Lung (tissue), 12 donors: ENCODE data around the gene MYZAP. TPM values are rescaled to one million over a fixed set of nuclear protein-coding genes. Genes with fewer than 3 reads are reported as not detected.

ENCODE experiments used
- ATAC-seq: fragments of 200-7000 bp; cut with Tn5 transposase; one replicate; pipeline ENCODE4 v1.9.1; 2020; ENCODE audit warnings: moderate number of reproducible peaks; ENCODE audit not compliant: insufficient read depth, low FRiP score
- DNase-seq, 3 donors: peaks; one replicate each; pipeline ENCODE4 v3.0.0-alpha.2; 2013 to 2017
- H3K27ac ChIP-seq, 2 donors: one replicate each; pipeline ENCODE4 v1.5.1; 2013; ENCODE audit warnings: mild to moderate bottlenecking in 2 of 2, moderate library complexity in 2 of 2, control low read depth in 1 of 2, inconsistent platforms in 1 of 2, low read depth in 1 of 2, low read length in 1 of 2
- H3K27me3 ChIP-seq, 3 donors: one replicate each; pipeline ENCODE4 v1.5.1; 2013; ENCODE audit warnings: low read length in 2 of 3; ENCODE audit not compliant: control insufficient read depth in 3 of 3, insufficient read depth in 3 of 3
- H3K36me3 ChIP-seq, 4 donors: one replicate each; pipeline ENCODE4 v1.5.1; 2013; ENCODE audit warnings: low read length in 4 of 4, mild to moderate bottlenecking in 1 of 4, moderate library complexity in 1 of 4; ENCODE audit not compliant: control insufficient read depth in 4 of 4, insufficient read depth in 4 of 4
- H3K4me1 ChIP-seq, 5 donors: one replicate each; pipeline ENCODE4 v1.5.1; 2013; ENCODE audit warnings: low read length in 5 of 5, mild to moderate bottlenecking in 2 of 5, moderate library complexity in 1 of 5; ENCODE audit not compliant: control insufficient read depth in 5 of 5, insufficient read depth in 5 of 5
- H3K4me3 ChIP-seq: one replicate; pipeline ENCODE4 v1.5.1; 2013; ENCODE audit warnings: mild to moderate bottlenecking, control low read depth, moderate library complexity
- H3K9ac ChIP-seq, 2 donors: one replicate each; pipeline ENCODE4 v1.5.1; 2013; ENCODE audit warnings: low read length in 2 of 2, control low read depth in 1 of 2; ENCODE audit not compliant: insufficient read depth in 1 of 2
- H3K9me3 ChIP-seq, 4 donors: one replicate each; pipeline ENCODE4 v1.5.1; 2013; ENCODE audit warnings: low read length in 3 of 4, mild to moderate bottlenecking in 1 of 4, moderate library complexity in 1 of 4; ENCODE audit not compliant: control insufficient read depth in 4 of 4, insufficient read depth in 3 of 4
- WGBS, 2 donors: extraction: QIAGEN DNeasy Blood & Tissue Kit; methylation state at CpG; one replicate each; pipeline ENCODE4 v1.1.7; 2013; 5-methylcytosine and 5-hydroxymethylcytosine counted together
- polyA plus RNA-seq, 2 donors: library from polyadenylated mRNA; stranded (reverse); fragments of 200-250 nt; gene quantifications; one replicate each; pipeline ENCODE4 v1.2.1, GENCODE V29; 2013
- total RNA-seq, 2 donors: library from RNA; depleted of rRNA in 1 of 2; stranded (reverse); fragments of >200 nt in 1 of 2; gene quantifications; one replicate each; pipeline ENCODE4 v1.2.1, GENCODE V29; 2014 to 2021
- TF ChIP-seq, protein P1 (sequence below): IDR thresholded peaks from 2 replicates; pipeline ENCODE4 v1.5.1; 2012; ENCODE audit warnings: mild to moderate bottlenecking; ENCODE audit errors: control extremely low read depth, extremely low read depth
- donor health status: control.
- donor health status: control.
- donor health status: Bipolar disorder and iron deficiency.
- donor health status: healthy.
- donor health status: DM: yes; HTN: yes; CAD: no.

MYZAP gene
- total and polyA plus RNA-seq, 4 donors, result 6.9 to 36.9 (median 11.6) TPM

DNA sequence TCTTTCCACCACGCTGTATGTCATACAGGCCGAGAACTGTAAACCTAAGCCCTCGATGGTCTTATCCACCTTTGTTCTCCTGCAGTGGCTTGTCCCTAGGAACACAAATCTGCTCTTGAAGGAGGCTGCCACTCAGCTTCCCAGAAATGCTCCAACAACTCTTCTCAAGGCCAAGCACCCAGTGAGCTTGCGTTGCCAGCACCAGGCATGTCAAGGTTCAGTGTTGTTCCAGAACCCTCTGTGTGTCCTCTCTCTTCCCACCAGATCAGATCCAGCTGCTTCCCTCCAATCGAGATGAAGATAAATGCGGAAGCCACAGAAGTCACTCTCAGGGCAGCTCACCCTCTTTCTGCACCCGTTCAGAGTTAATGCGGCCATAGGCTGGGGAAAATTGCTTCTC, 11.3 kb upstream of the MYZAP start:
- H3K27ac ChIP-seq, result no peak overlapping the region
- no peak overlapping the region for H3K9ac ChIP-seq
- H3K9me3 ChIP-seq, result peaks cover 0 to 12% (median 0%) of the 10 kb centered on the region in 4 donors
- no peaks in the 10 kb centered on the region for H3K36me3 ChIP-seq
- no peak for ATAC-seq
- H3K4me1 ChIP-seq, result peaks cover 0 to 5% (median under 1%) of the 10 kb centered on the region in 5 donors
- TF ChIP-seq, protein P1, sequence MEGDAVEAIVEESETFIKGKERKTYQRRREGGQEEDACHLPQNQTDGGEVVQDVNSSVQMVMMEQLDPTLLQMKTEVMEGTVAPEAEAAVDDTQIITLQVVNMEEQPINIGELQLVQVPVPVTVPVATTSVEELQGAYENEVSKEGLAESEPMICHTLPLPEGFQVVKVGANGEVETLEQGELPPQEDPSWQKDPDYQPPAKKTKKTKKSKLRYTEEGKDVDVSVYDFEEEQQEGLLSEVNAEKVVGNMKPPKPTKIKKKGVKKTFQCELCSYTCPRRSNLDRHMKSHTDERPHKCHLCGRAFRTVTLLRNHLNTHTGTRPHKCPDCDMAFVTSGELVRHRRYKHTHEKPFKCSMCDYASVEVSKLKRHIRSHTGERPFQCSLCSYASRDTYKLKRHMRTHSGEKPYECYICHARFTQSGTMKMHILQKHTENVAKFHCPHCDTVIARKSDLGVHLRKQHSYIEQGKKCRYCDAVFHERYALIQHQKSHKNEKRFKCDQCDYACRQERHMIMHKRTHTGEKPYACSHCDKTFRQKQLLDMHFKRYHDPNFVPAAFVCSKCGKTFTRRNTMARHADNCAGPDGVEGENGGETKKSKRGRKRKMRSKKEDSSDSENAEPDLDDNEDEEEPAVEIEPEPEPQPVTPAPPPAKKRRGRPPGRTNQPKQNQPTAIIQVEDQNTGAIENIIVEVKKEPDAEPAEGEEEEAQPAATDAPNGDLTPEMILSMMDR, result no peak
- H3K4me3 ChIP-seq, result no peak overlapping the region
- WGBS, 2 donors, result 90 to 96% methylated on average over 8 of the region's 8 CpGs
- H3K27me3 ChIP-seq, result no peaks in the 10 kb centered on the region
- no peak for DNase-seq

- 76 to 86% methylated on average over 5 of the region's 5 CpGs for WGBS, 2 donors
- TF ChIP-seq, protein P1, result no peak
- no peak overlapping the region for H3K4me3 ChIP-seq
- DNase-seq (peak in 1 of 3 donors; percentile 67), ATAC-seq (no peak)
- H3K36me3 ChIP-seq, result no peaks in the 10 kb centered on the region
- H3K9ac ChIP-seq, result no peak overlapping the region
- H3K4me1 ChIP-seq, result peaks cover 0 to 5% (median 0%) of the 10 kb centered on the region in 5 donors
- H3K9me3 ChIP-seq, result peaks cover 0 to 12% (median 0%) of the 10 kb centered on the region in 4 donors
- H3K27me3 ChIP-seq, result no peaks in the 10 kb centered on the region
- H3K27ac ChIP-seq, result no peak overlapping the region
Observed at GRCh38 chr15:57580866-57581265, 10.8 kb upstream of the MYZAP start.

DNA sequence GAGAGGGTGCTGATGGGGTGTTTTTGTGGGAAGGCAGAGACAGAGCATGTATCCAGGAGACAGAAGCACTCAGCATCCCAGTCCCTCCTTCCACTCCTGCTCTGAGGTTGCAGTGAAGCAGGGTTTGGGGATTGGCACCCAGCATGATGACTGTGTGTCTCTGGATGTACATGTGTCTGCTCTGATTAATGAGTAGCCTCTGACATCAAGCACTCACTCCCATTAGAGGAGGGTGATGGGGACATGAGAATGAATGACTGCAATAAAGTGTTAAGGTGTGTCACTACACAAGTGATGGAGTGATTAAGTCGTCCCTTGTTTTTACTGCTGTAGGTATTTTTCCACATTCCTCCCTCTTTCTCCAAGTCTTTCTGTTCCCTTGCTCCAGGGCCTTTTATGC, 9.6 kb upstream of the MYZAP start:
- Histone ChIP-seq H3K4me3 (no peak overlapping the region), H3K9ac (no peak overlapping the region), H3K4me1 (peaks cover 0 to 5% (median 0%) of the 10 kb centered on the region in 5 donors), H3K36me3 (no peaks in the 10 kb centered on the region), H3K27me3 (no peaks in the 10 kb centered on the region), H3K9me3 (peaks cover 0 to 12% (median 0%) of the 10 kb centered on the region in 4 donors), H3K27ac (no peak overlapping the region)
- DNase-seq (no peak), ATAC-seq (no peak)
- TF ChIP-seq, protein P1, result no peak
- 88 to 93% methylated on average over 1 of the region's 1 CpG for WGBS, 2 donors

DNA sequence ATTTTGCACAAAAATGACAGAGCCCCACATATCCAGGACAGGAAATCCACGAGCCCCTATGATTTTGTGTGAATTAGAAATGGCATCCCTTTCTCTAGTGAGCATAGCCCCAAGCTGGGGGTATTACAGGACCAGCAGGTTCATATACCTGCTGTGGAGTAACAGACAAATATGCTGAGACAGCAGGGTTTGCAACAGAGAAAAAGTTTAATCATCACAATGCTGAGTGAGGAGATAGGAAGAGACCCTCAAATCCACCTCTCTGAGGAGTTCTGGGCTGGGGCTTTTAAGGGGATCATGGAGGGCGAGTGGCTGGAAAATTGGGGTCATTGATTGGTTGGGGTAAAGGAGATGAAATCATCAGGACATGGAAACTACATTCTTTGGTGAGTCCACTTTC, 8.4 kb upstream of the MYZAP start:
- H3K27me3 ChIP-seq, result no peaks in the 10 kb centered on the region
- no peak overlapping the region for H3K27ac ChIP-seq
- no peak overlapping the region for H3K4me3 ChIP-seq
- H3K9me3 ChIP-seq, result peaks cover 0 to 12% (median 0%) of the 10 kb centered on the region in 4 donors
- TF ChIP-seq, protein P1, result no peak
- ATAC-seq (no peak), DNase-seq (no peak)
- WGBS, 2 donors, result 89 to 92% methylated on average over 2 of the region's 2 CpGs
- no peaks in the 10 kb centered on the region for H3K36me3 ChIP-seq
- H3K9ac ChIP-seq, result no peak overlapping the region
- H3K4me1 ChIP-seq, result peaks cover 0 to 7% (median 0%) of the 10 kb centered on the region in 5 donors
